ENCODE data around the gene EML1. TPM values are rescaled to one million over a fixed set of nuclear protein-coding genes. Genes with fewer than 3 reads are reported as not detected.

Gene EML1
- total RNA-seq, 1 donor from 2014 or later, result 42.9 TPM

- no peak for ATAC-seq
- intact Hi-C loops (cut with micrococcal nuclease), result no loop called here
- DNase-seq, result no peak
These were observed 4.0 kb downstream of the EML1 start for GRCh38 chr14:99797231-99797630.

GRCh38 chr14:99800781-99801180, 7.6 kb downstream of the EML1 start:
- DNase-seq (no peak), ATAC-seq (no peak)
- intact Hi-C loops (cut with micrococcal nuclease), result no loop called here

GRCh38 chr14:99802301-99803105, 9.3 kb downstream of the EML1 start:
- intact Hi-C loops (cut with micrococcal nuclease), result no loop called here
- DNase-seq (no peak), ATAC-seq (no peak)

GRCh38 chr14:99803106-99803775, 10.0 kb downstream of the EML1 start:
- DNase-seq (no peak), ATAC-seq (no peak)
- intact Hi-C loops (cut with micrococcal nuclease), result no loop called here

DNA sequence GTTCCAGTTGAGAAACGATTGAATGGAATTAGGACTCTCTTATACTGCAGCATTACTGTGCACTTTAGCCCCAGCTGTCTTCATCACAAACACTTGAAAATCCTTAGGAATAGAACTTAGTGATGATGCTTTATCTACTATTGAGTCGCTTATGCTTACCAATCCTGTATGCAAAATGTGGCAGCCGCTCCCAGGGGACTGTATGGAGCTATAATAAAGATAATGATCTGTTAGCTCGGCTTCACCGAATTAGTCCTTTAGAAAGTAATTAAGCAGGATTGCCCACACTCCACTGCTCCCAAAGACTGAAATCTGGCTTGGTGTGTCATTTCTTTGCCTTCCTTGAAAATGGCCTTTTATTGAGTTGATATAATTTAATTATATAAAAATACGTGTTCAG, 10.6 kb downstream of the EML1 start:
- ATAC-seq, result no peak
- intact Hi-C loops (cut with micrococcal nuclease), result no loop called here
- no peak for DNase-seq

- intact Hi-C loops (cut with micrococcal nuclease), result no loop called here
- ATAC-seq (no peak), DNase-seq (no peak)
These were observed 12.7 kb downstream of the EML1 start for GRCh38 chr14:99805757-99806439.

GRCh38 chr14:99806836-99807235, 13.6 kb downstream of the EML1 start:
- no peak for ATAC-seq
- no peak for DNase-seq
- intact Hi-C loops (cut with micrococcal nuclease), result no loop called here

- DNase-seq (no peak), ATAC-seq (peak; percentile 6)
- intact Hi-C loops (cut with micrococcal nuclease), result no loop called here
These were observed 14.4 kb downstream of the EML1 start for GRCh38 chr14:99807413-99808153.

- peak; percentile 3 for ATAC-seq
- intact Hi-C loops (cut with micrococcal nuclease), result no loop called here
These were observed 14.9 kb downstream of the EML1 start for GRCh38 chr14:99808154-99808505.

DNA sequence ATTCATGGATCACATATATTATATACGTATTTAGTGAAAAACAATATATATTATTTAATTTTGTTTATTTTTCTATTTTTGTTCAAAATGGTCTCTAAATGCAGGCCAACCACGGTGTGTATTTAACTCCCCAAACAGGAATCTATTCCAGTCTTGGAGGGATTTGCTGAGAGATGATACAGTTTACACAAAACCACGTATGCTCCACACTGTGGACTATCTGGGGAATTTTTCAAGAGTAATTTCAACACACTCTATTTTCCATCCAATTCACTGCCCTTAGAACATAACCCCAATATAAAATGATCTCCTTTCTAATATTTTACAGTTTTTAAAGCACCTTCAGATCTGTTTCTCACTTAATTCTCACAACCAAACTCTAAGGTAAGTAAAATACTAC, 15.3 kb downstream of the EML1 start:
- ATAC-seq (peak; percentile 46), DNase-seq (no peak)
- intact Hi-C loops (cut with micrococcal nuclease), result no loop called here

More at GRCh38 chr14:99808154-99808505, 14.9 kb downstream of the EML1 start:
- DNase-seq, result no peak

DNA sequence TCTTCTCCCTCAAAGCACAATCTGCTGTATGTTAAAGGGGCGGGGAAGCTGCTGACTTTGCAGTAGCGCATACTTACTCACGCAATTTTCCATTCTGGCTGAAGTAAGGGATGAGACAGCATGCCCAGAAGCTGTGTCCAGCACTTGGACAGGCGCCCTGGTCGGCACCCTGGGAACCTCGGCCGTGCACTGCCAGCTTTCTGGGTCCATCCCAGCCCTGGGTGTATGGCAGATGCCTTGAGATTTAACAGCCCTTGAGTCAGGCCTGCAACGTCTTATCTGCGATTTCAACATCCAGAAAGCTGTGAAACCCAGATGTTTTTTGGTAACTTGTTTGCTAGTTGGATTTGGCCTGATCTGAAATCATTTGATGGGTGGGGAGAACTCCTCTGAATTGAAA, 16.1 kb downstream of the EML1 start:
- DNase-seq (peak; percentile 84), ATAC-seq (peak; percentile 90)
- intact Hi-C loops (cut with micrococcal nuclease), result no loop called here

- DNase-seq, result peak; percentile 68
- ATAC-seq, result peak; percentile 79
- intact Hi-C loops (cut with micrococcal nuclease), result no loop called here
These were observed 16.8 kb downstream of the EML1 start for GRCh38 chr14:99809859-99810558.

DNA sequence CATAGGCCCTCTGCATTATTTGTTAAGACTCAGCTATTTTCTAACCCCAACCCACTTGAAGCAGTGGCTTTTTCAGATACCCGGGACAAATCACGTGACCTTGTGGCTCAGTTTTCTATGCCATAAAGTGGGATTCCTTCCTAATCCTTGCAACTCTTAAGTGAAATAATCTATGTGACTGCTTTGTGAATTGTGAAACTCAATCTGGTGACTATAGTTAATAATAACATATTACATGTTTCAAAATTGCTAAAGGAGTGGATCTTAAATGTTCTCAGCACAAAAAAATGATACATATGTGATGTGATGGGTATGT, 17.3 kb downstream of the EML1 start:
- intact Hi-C loops (cut with micrococcal nuclease), result no loop called here

GRCh38 chr14:99812096-99812750, 19.0 kb downstream of the EML1 start:
- ATAC-seq (no peak), DNase-seq (no peak)
- intact Hi-C loops (cut with micrococcal nuclease), result no loop called here

More for the DNA sequence above, 17.3 kb downstream of the EML1 start:
- no peak for DNase-seq
- ATAC-seq, result no peak

GRCh38 chr14:99812892-99813291, 19.7 kb downstream of the EML1 start:
- DNase-seq, result no peak
- ATAC-seq, result no peak
- intact Hi-C loops (cut with micrococcal nuclease), result no loop called here

DNA sequence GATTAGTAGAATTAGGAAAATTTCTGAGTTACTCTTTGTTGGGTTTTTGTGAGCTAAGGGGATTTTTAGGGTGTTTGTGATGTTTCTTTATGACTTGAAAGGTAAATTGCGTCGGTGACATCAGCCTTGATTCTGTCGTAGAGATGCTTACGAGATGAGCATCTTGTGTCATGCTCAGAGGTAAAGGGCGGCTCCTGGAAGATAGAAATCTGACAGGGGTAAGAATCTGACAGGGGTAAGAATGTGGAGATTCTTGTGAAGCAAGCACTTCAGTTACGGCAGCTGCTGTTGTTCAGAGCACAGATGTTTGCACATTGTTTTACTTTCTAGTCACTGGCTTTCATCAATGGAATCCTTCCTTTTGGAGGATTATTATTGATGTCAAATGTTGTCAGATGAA, 22.5 kb downstream of the EML1 start:
- intact Hi-C loops (cut with micrococcal nuclease), result no loop called here
- ATAC-seq (no peak), DNase-seq (no peak)

DNA sequence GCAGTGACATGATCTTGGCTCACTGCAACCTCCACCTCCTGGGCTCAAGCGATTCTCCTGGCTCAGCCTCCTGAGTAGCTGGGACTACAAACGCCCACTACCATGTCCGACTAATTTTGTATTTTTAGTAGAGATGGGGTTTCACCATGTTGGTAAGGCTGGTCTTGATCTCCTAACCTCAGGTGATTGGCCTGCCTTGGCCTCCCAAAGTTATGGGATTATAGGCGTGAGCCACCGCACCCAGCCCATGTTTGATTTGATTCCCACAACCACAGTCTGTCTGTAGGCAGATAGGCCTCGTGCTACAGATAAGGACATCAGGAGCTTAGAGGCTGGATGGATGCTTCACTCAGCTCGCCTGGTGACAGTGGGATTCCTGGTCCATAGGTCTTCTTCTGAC, 23.0 kb downstream of the EML1 start:
- ATAC-seq (no peak), DNase-seq (no peak)
- intact Hi-C loops (cut with micrococcal nuclease), result no loop called here

GRCh38 chr14:99816642-99817041, 23.4 kb downstream of the EML1 start:
- intact Hi-C loops (cut with micrococcal nuclease), result no loop called here
- DNase-seq (no peak), ATAC-seq (peak; percentile 56)

- no peak for DNase-seq
- intact Hi-C loops (cut with micrococcal nuclease), result no loop called here
- no peak for ATAC-seq
These were observed 24.1 kb downstream of the EML1 start for GRCh38 chr14:99817331-99817730.

All from left ventricle myocardium superior (tissue), 1 donor.